ENCODE data around the gene G3BP1. TPM values are rescaled to one million over a fixed set of nuclear protein-coding genes. Genes with fewer than 3 reads are reported as not detected.

Gene G3BP1
- polyA plus RNA-seq, 3 donors = 10.6 to 60.6 (median 58.8) TPM

- peaks cover 0 to 7% of the 10 kb centered on the region in 2 donors for H3K9me3 ChIP-seq (replicated peaks in 1 of 2; ENCODE audit: control insufficient read depth in 1 of 2, insufficient read depth in 1 of 2, low read length in 2 of 2)
- H3K27ac Mint-ChIP-seq = no peak overlapping the region
- H3K27me3 Mint-ChIP-seq (ENCODE audit: low read depth in 3 of 3) = peaks cover 1 to 4% (median 2%) of the 10 kb centered on the region in 3 donors
- H3K79me2 ChIP-seq (ENCODE audit: insufficient read depth, low read length) = no peaks in the 10 kb centered on the region
- no peak overlapping the region for H3K27ac ChIP-seq (ENCODE audit: low read depth in 1 of 2, low read length in 2 of 2)
- no peaks in the 10 kb centered on the region for H4K20me1 ChIP-seq (ENCODE audit: insufficient read depth, low read length)
- no peak overlapping the region for H2AFZ ChIP-seq (ENCODE audit: insufficient read depth, low read depth, low read length, poor library complexity, severe bottlenecking)
- no peak overlapping the region for H3K9ac ChIP-seq (ENCODE audit: insufficient read depth, low read length, poor library complexity, severe bottlenecking)
- H3K36me3 ChIP-seq (replicated peaks in 1 of 2; ENCODE audit: control insufficient read depth in 1 of 2, insufficient read depth in 2 of 2, low read length in 2 of 2) = no peaks in the 10 kb centered on the region
- no peak overlapping the region for H3K4me2 ChIP-seq (replicated peaks; ENCODE audit: extremely low read depth, low read length, poor library complexity, severe bottlenecking)
- no peak for TF ChIP-seq CTCF (IDR thresholded peaks at IDR 0.05)
- no peak overlapping the region for H3K4me3 ChIP-seq (replicated peaks in 1 of 3; ENCODE audit: low read depth in 2 of 3, low read length in 3 of 3)
- no peaks in the 10 kb centered on the region for H3K4me1 Mint-ChIP-seq
- H3K4me1 ChIP-seq (ENCODE audit: control insufficient read depth in 1 of 2, insufficient read depth in 2 of 2, low read length in 2 of 2) = no peaks in the 10 kb centered on the region
- no peaks in the 10 kb centered on the region for H3K27me3 ChIP-seq (ENCODE audit: control insufficient read depth in 2 of 2, insufficient read depth in 2 of 2, low read length in 2 of 2)
- H3K4me3 Mint-ChIP-seq = no peak overlapping the region
- H3K36me3 Mint-ChIP-seq = no peaks in the 10 kb centered on the region
- peaks cover 2 to 16% (median 9%) of the 10 kb centered on the region in 7 donors for H3K9me3 Mint-ChIP-seq
- DNase-seq = no peak
- intact Hi-C loops (cut with micrococcal nuclease) = no loop called here
These were observed 75.0 kb downstream of the G3BP1 start for GRCh38 chr5:151846765-151847164.

- H3K79me2 ChIP-seq (ENCODE audit: insufficient read depth, low read length) = no peaks in the 10 kb centered on the region
- no peak for DNase-seq
- no peak for TF ChIP-seq CTCF (IDR thresholded peaks at IDR 0.05)
- no peak overlapping the region for H3K9ac ChIP-seq (ENCODE audit: insufficient read depth, low read length, poor library complexity, severe bottlenecking)
- H3K4me2 ChIP-seq (replicated peaks; ENCODE audit: extremely low read depth, low read length, poor library complexity, severe bottlenecking) = no peak overlapping the region
- H3K27me3 ChIP-seq (ENCODE audit: control insufficient read depth in 2 of 2, insufficient read depth in 2 of 2, low read length in 2 of 2) = no peaks in the 10 kb centered on the region
- Mint-ChIP-seq H3K9me3 (peaks cover 2 to 16% (median 9%) of the 10 kb centered on the region in 7 donors), H3K27ac (no peak overlapping the region), H3K36me3 (no peaks in the 10 kb centered on the region), H3K4me3 (no peak overlapping the region), H3K27me3 (ENCODE audit: low read depth in 3 of 3) (peaks cover 1 to 3% (median 2%) of the 10 kb centered on the region in 3 donors), H3K4me1 (no peaks in the 10 kb centered on the region)
- no peak overlapping the region for H3K27ac ChIP-seq (ENCODE audit: low read depth in 1 of 2, low read length in 2 of 2)
- peaks cover 0 to 7% of the 10 kb centered on the region in 2 donors for H3K9me3 ChIP-seq (replicated peaks in 1 of 2; ENCODE audit: control insufficient read depth in 1 of 2, insufficient read depth in 1 of 2, low read length in 2 of 2)
- no peaks in the 10 kb centered on the region for H4K20me1 ChIP-seq (ENCODE audit: insufficient read depth, low read length)
- no peak overlapping the region for H2AFZ ChIP-seq (ENCODE audit: insufficient read depth, low read depth, low read length, poor library complexity, severe bottlenecking)
- no peaks in the 10 kb centered on the region for H3K36me3 ChIP-seq (replicated peaks in 1 of 2; ENCODE audit: control insufficient read depth in 1 of 2, insufficient read depth in 2 of 2, low read length in 2 of 2)
- H3K4me3 ChIP-seq (replicated peaks in 1 of 3; ENCODE audit: low read depth in 2 of 3, low read length in 3 of 3) = no peak overlapping the region
- WGBS (ENCODE audit: insufficient coverage) = 100% methylated on average over 1 of the region's 1 CpG
- H3K4me1 ChIP-seq (ENCODE audit: control insufficient read depth in 1 of 2, insufficient read depth in 2 of 2, low read length in 2 of 2) = no peaks in the 10 kb centered on the region
- intact Hi-C loops (cut with micrococcal nuclease) = no loop called here
These were observed 76.1 kb downstream of the G3BP1 start for GRCh38 chr5:151847871-151848270.

Data from CD14-positive monocyte (primary cell).